ENCODE results near the gene CALCR.
"Not testable (repeated sequence)": the region's sequence is repeated elsewhere in the genome, so short reads cannot be mapped to it uniquely, and the experiment has no call there.

CALCR gene

GRCh38 chr7:93559639-93560491 lies 14.7 kb downstream of the CALCR start:
- peak; percentile 11 for DNase-seq

GRCh38 chr7:93558705-93559614 lies 15.6 kb downstream of the CALCR start:
- DNase-seq: no peak

- no peak for DNase-seq
Measured at GRCh38 chr7:93551931-93552330, 22.6 kb downstream of the CALCR start.

GRCh38 chr7:93551063-93551895 lies 23.2 kb downstream of the CALCR start:
- peak; percentile 77 for DNase-seq

GRCh38 chr7:93547716-93548115 lies 26.8 kb downstream of the CALCR start:
- DNase-seq: no peak

GRCh38 chr7:93544691-93545090 lies 29.8 kb downstream of the CALCR start:
- DNase-seq: no peak

GRCh38 chr7:93538061-93538460 lies 36.5 kb downstream of the CALCR start:
- DNase-seq: no peak

- DNase-seq: no peak
Measured at GRCh38 chr7:93535616-93536015, 38.9 kb downstream of the CALCR start.

GRCh38 chr7:93530701-93531100 lies 43.8 kb downstream of the CALCR start:
- no peak for DNase-seq

- no peak for DNase-seq
Measured at GRCh38 chr7:93516834-93517233, 57.7 kb downstream of the CALCR start.

- no peak for DNase-seq
Measured at GRCh38 chr7:93515144-93515543, 59.4 kb downstream of the CALCR start.

GRCh38 chr7:93509303-93509702 lies 65.2 kb downstream of the CALCR start:
- DNase-seq: no peak

GRCh38 chr7:93503088-93503487 lies 71.4 kb downstream of the CALCR start:
- DNase-seq: no peak

GRCh38 chr7:93491860-93492259 lies 82.7 kb downstream of the CALCR start:
- not testable (repeated sequence) for DNase-seq

GRCh38 chr7:93476491-93477344 lies 97.8 kb downstream of the CALCR start:
- no peak for DNase-seq

GRCh38 chr7:93475811-93476210 lies 98.7 kb downstream of the CALCR start:
- DNase-seq: no peak

GRCh38 chr7:93471456-93471855 lies 103.1 kb downstream of the CALCR start:
- no peak for DNase-seq

GRCh38 chr7:93463764-93464163 lies 110.8 kb downstream of the CALCR start:
- DNase-seq: no peak

GRCh38 chr7:93461350-93461749 lies 113.2 kb downstream of the CALCR start:
- DNase-seq: peak; percentile 11

- DNase-seq: no peak
Measured at GRCh38 chr7:93453262-93453661, 121.3 kb downstream of the CALCR start.

- no peak for DNase-seq
Measured at GRCh38 chr7:93448176-93448575, 126.3 kb downstream of the CALCR start.

GRCh38 chr7:93447509-93447908 lies 127.0 kb downstream of the CALCR start:
- no peak for DNase-seq
